ENCODE measurements around the gene PRICKLE2.

Gene PRICKLE2

DNA sequence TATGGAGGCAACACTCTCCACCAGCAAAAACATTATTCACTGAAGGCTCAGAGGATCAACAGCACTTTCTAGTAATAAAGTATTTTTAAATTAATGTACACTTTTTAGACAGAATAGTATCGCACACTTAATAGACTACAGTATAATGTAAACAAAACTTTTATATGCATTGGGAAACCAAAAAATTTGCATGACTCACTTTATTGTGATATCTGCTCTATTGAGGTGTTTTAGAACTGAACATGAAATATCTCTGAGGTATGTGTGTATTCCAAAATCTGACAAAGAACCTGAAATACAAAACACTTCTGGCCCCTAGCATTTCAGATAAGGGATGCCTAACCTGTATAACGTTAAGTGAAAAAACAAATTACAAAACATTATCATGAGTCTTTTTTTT, 99.7 kb downstream of the PRICKLE2 start:
- no peak for DNase-seq

GRCh38 chr3:64123931-64124330, 101.3 kb downstream of the PRICKLE2 start:
- DNase-seq = no peak

GRCh38 chr3:64122476-64122875, 102.8 kb downstream of the PRICKLE2 start:
- no peak for DNase-seq

DNA sequence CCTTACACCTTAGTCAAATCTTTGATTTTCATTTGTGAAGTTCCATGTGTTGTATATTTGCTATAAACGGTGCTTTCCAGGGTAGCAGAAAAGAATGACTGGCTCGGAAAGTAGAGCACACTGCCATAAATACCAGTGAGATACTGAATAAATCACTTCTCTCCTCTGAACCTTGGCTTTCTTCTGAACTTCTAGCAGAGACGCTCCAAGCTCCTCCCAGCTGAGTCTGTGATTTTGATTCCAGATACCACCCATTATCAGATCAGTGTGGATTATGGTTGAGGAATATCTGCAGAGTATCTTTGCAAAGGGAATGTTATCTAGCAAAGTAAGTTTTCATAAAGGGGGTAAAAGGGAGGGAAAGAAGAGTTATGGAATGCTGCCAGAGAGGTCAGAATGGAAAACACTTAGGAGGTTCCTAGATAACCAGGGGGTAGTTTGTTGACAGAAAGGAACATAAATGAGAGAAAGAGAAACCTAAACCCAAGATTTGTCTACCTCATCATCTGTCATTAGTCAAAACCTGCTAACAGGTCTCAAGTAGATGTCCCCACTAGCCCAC, 103.4 kb downstream of the PRICKLE2 start:
- DNase-seq = no peak

- DNase-seq = no peak
Measured at GRCh38 chr3:64120876-64121275, 104.4 kb downstream of the PRICKLE2 start.

DNA sequence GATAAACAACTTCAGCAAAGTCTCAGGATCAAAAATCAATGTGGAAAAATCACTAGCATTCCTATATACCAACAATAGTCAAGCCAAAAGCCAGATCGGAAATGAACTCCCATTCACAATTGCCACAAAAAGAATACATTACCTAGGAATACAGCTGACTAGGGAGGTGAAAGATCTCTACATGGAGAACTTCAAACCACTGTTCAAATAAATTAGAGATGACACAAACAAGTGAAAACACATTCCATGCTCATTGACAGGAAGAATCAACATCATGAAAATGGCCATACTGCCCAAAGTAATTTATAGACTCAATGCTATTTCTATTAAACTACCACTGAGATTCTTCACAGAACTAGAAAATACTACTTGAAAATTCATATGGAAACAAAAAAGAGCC, 107.8 kb downstream of the PRICKLE2 start:
- no peak for DNase-seq

DNA sequence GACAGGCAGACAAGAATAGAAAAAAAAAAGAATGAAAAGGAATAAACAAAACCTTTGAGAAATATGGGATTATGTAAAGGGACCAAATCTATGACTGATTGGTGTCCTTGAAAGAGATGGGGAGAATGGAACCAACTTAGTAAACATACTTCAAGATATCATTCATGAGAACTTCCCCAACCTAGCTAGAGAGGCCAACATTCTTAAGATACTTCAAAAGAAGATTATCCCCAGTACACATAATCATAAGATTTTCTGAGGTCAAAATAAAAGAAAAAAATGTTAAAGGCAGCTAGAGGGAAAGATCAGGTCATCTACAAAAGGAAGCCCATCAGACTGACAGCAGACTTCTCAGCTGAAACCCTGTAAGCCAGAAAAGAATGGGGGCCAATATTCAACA, 110.6 kb downstream of the PRICKLE2 start:
- DNase-seq = no peak

GRCh38 chr3:64111872-64112271, 113.4 kb downstream of the PRICKLE2 start:
- DNase-seq = no peak

DNA sequence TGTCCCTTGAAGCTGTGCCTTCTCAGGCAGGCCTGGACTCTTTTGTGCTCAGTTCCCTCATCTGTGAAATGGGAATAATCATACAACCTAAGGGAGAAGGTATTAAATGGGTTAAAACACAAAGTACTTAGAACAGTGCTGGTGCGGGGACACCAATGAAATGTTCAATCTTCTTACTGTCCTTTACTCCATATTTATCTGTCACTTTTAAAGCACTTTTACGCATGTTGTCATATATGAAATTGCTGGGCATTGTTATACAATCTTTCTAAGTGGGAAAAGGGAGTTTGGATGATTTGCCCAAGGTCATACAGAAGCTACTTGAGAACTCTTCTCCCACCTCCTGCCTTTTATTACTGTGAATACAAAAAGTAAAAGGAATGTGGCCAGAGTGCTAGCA, 114.2 kb downstream of the PRICKLE2 start:
- no peak for DNase-seq

DNA sequence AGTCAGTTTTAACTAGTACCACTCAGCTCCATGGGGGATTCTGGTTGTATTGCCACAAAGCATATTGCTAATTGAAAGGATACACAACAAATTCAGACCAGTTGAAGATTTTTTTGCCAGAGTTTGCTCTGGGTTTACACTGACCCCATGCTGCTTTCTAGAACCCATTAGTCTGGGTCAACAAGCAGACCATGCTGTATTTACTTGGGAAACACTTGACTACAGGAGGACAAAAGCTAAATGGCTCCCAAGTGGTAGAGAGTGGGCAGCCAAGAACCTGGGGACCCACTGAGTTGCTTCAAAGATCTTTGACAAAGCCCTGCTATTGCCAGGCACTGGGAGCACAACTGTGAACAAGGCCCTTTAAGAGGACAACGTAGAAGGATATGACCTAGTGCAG, 115.2 kb downstream of the PRICKLE2 start:
- DNase-seq = no peak

- DNase-seq = no peak
Measured at GRCh38 chr3:64109438-64109837, 115.8 kb downstream of the PRICKLE2 start.

- no peak for DNase-seq
Measured at GRCh38 chr3:64108784-64109317, 116.4 kb downstream of the PRICKLE2 start.

GRCh38 chr3:64108231-64108630, 117.0 kb downstream of the PRICKLE2 start:
- no peak for DNase-seq

DNA sequence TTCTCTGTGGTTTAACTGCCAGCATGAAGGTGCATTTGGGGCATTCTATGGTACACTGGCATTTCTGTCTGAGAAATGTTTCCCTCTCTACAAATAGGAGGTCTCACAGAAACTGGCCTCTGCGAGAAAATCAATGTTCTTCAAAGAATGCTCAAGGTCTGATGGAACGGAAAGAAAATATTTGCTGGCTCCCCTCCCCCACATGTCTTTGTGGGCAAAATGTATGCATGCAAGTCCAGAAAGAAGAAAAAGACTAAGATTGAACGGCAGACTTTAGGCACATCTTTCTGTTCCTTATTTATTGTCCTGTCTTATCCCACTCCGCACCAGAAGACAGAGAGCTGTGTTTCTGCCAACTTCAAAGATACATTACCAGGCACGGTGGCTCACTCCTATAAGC, 118.1 kb downstream of the PRICKLE2 start:
- no peak for DNase-seq

DNA sequence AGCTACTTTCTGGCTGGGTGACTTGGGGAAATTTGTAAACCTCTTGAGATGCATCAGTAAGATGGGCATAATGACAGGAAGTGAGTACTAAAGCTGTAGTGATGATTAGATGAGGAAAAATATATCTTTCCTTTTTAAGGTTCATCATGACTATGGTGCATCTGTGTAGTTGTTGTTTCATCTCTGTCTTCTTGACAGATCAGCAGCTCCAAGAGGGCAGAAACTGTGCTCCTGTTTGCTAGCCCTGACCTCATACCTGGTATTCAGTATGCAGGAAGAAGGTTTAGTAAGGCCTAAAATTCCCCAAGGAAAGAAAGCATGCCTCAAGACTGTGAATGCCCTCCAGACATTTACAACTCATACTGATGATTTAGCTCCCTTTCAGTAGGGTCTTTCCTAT, 119.5 kb downstream of the PRICKLE2 start:
- no peak for DNase-seq

DNA sequence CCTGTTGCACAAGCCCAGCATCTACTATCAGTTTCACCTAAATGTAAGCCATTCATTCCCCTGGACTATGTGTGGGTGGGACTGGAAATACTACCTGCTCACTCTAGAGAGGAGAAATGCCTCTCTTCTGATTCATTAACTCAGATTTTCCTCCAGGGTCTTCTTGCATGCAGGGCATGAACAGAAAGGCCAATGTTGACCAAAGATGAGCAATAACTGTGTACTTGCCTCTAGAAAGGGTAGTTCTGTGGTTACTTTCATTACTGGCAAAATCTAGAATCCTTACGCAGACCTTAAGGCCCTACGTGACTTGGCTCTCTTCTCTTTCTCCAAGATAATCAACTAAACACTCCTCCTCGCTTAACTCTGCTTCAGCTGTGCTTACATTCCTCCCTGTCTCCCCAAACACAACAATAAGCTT, 120.6 kb downstream of the PRICKLE2 start:
- no peak for DNase-seq

- DNase-seq = no peak
Measured at GRCh38 chr3:64104006-64104405, 121.3 kb downstream of the PRICKLE2 start.

DNA sequence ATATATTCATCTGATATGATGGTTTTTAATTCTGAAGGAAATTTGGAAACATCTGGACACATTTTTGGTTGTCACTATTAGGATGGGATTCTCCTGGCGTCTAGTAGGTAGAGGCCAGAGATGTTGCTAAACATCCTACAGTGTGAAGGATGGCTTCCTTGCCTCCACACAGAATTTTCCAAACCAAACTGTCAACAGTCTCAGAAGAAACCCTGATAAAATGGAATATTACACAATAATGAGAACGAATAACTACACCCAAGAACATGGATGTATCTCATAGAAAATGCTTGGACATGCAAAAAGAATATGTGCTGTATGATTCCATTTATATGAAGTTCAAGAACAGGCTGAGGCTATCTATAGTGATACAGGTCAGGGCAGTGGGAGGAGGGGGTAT, 122.1 kb downstream of the PRICKLE2 start:
- no peak for DNase-seq

DNA sequence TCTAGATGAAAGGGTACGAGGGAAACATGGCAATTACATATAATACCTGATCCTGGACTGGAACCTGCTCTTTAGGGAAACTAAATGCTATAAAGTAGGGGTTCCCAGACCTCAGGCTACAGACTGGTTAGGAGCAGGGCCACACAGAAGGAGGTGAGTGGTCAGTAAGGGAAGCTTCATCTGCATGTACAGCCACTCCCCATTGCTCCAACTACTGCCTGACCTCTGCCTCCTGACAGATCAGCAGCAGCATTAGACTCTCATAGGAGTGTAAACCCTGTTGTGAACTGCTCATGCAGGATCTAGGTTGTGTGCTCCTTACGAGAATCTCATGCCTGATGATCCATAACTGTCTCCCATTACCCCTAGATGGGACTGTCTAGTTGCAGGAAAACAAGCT, 123.1 kb downstream of the PRICKLE2 start:
- DNase-seq = no peak

- DNase-seq = no peak
Measured at GRCh38 chr3:64099316-64099715, 126.0 kb downstream of the PRICKLE2 start.

GRCh38 chr3:64098670-64099069, 126.6 kb downstream of the PRICKLE2 start:
- no peak for DNase-seq

GRCh38 chr3:64097920-64098319, 127.3 kb downstream of the PRICKLE2 start:
- DNase-seq = no peak

DNA sequence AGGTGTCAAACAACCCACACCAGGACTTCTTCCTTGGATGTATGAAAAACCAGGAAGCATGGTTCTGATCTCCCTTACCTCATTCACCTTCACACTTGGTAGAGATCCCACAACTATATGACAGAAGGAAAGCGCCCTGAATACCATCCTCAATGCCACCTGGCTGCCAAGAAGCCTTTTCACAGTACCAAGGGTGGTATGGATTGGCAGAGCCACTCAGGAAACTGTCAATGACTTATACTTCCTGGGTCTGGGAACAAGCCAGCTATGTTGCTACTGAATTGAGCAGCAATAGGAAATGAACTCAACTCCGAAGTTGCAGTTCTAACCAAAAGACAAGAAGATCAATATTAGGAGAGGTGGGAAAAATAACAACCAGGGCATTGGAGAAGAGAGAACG, 129.5 kb downstream of the PRICKLE2 start:
- no peak for DNase-seq

- no peak for DNase-seq
Measured at GRCh38 chr3:64094713-64095079, 130.6 kb downstream of the PRICKLE2 start.
